Fibroblast of skin of right biceps (primary cell): Measurements from ENCODE around the gene CTXN1.
"Not testable (repeated sequence)": the region's sequence is repeated elsewhere in the genome, so short reads cannot be mapped to it uniquely, and the experiment has no call there.

Experiments
- DNase-seq: peaks from one replicate; pipeline ENCODE4 v3.0.0-alpha.2; 2013

The CTXN1 gene

DNA sequence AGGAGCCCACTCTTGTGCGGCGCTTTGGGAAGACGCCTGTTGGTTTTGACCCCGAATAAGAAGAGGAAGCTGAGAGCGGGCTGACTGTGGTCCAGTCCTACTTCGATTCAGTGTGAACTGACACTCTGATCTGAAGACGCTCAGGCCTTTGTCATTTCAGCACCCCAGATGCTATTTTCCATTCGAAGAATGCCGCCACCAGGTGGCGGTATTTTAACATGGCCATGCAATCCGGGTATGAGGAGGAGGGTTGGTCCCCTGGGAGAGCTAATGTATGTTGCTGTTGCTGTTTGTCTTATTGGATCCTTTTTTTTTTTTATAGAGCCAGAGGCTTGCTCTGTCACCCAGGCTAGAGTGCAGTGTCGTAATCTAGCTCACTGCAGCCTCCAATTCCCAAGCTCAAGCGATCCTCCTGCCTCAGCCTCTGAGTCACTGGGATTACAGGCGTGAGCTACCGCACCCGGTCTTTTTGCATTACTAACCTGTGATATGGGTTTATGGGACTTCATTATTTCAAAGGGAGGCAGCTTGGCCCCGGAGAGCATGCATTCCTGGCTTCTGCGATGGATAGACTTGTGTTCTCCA is 18.3 kb upstream of the CTXN1 start:
- peak; percentile 93 for DNase-seq

DNA sequence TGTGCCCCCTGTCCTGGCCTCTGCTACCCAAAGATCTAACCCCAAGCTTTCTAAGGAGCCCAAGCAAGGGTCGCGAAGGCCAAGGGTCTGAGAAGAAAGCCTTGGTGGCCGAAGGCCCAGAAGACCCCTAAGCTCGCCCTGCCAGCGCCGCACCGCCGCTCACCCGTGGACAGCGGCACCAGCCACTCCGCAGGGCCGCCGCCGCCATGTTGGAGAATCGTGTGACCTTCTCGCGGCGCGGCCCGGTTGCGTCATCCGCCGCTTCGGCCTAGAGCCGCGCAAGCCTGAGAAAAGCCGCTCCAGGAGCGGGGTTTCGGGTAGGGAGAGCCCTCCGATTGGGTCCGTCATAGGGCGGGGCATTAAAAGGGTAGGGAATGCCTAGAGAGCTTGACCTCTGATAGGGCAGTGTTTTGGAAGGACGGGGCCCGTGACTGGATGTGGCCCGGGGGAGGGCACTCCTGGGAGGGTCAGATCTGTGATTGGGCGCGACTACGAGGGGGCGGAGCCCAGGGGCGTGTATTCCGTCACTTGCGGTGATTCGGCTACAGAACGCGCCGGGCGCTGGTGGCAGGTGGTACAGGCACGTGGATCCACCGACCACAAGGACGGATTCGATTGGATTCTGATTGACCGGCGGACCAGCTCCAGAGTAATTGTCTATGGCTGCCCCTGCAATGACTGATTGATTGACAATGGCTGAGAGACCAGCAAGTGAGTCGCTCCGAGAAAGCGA is 17.7 kb upstream of the CTXN1 start, which contains the start of gene TIMM44:
Gene TIMM44, minus strand, starts transcription at position 223 of the 733 bp plus-strand sequence. Its CDS starts 15 bp downstream, at position 208.
- peak; percentile 100 for DNase-seq

- no peak for DNase-seq
Observed at GRCh38 chr19:7942981-7943443, 17.1 kb upstream of the CTXN1 start.

DNA sequence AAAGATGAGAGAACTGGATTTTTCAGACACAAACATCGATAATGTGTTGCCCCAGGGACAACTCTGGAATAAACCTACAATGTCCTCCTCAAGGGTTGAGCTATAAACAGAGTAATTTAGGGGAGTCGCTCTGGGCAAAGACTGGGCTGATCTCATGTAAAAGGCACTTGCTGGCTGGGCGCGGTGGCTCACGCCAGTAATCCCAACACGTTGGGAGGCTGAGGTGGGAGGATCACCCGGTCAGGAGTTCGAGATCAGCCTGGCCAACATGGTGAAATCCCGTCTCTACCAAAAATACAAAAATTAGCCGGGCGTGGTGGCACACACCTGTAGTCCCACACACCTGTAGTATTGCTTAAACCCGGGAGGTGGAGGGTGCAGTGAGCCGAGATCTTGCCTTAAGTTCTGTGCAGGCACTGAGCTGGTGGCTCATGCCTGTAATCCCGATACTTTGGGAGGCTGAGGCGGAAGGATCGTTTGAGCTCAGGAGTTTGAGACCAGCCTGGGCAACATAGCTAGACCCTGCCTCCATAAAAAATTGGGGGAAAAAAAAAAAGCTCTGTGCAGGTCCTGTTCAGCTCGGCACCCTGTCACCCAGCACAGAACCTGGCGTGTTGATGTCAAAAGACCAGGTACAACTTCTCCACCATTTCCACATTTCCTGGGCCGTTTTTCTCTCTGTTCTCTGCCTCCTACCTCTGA is 16.1 kb upstream of the CTXN1 start:
- DNase-seq, result no peak

DNA sequence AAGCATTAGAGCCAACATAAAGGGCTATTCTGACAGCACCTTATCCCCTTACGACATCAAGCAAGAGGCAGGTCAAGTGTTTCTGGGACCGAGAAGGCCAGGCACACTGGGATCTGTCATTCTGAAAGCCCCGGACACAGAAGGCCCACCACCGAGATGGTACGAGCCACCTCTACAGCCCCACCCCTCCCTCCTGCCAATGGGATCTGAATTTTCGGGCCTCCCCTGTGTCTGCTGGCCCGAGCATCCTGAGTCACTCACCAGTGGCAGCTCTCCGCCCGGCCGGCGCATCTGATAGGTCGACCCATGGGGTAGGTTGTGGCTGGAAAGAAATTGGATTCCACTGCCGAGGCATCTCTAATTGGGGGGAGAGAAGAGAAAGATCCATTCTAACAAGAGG is 14.9 kb upstream of the CTXN1 start:
- DNase-seq, result no peak

GRCh38 chr19:7934766-7935165 is 8.8 kb upstream of the CTXN1 start:
- no peak for DNase-seq

DNA sequence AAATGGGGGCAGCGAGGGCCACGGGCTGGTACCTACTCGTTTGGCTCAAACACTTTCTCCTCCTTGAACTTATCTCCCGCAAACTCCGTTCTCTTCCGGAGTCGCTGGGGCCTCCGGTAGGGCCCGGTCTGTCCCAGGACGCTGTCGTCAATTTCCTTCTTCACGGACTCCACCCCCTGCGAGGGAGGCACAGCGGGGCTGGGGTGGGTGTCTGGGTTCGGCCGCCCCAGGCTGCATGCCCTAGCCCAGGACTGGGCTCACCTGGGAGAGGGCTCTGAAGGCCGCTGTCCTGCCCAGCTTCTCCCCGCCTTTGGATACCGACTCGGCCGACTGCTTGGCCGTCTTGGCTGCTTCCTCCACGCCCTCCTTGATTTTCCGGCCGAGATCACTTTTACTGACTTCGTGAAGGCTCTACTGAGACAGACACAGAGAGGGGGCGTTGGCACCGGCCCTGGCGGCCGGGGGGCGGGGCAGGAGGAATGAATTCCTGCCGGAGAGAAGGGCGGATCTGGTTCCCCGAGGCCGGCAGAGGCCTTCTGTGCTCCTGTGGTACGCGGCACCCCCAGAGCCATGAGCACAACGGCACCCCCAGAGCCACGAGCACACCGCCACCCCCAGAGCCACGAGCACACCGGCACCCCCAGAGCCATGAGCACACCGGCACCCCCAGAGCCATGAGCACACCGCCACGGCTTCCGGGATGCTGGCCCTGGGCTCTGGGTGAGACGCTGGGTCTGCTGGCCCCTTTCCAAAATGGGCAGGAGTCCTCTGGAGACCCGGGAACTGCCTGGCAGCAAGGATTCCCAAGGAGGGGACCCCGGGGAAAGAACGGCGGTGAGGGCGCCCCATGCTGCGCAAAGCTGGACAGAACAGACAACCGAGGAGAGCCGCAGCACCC is 8.1 kb upstream of the CTXN1 start:
- no peak for DNase-seq

- no peak for DNase-seq
Observed at GRCh38 chr19:7933411-7933810, 7.5 kb upstream of the CTXN1 start.

GRCh38 chr19:7932930-7933300 is 7.0 kb upstream of the CTXN1 start:
- no peak for DNase-seq

DNA sequence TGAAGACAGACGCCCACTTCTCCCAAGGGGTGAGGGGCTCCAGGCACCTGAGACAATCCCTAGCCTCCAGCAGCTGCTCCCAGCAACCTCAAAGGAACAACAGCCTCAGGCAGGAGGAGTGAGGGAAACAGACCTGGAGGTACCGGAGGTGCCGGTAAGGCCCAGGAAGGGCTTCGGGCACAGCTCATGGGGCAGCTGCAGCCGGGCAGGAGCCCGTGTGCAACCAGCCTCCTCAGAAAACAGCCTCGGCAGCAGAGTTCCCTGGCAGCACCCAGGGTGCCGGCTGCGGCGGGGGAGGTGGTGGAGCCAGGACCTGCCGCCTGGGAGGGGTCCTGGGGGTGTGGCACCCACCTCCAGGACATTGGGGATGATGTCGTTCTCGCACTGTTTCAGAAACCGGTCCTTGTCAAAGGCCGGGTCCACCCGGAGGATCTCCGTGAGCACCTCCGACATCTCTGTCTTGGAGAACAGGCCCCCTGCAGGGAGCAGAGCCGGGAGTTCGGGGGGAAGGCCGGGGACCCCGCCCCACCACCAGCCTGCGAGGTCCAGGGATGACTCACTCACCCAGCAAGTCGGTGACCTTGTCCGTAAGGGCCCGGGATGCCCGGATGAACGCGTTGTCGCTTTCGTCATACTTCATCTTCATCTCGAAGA is 6.5 kb upstream of the CTXN1 start:
- DNase-seq, result no peak

GRCh38 chr19:7931221-7932061 is 5.5 kb upstream of the CTXN1 start:
- no peak for DNase-seq

DNA sequence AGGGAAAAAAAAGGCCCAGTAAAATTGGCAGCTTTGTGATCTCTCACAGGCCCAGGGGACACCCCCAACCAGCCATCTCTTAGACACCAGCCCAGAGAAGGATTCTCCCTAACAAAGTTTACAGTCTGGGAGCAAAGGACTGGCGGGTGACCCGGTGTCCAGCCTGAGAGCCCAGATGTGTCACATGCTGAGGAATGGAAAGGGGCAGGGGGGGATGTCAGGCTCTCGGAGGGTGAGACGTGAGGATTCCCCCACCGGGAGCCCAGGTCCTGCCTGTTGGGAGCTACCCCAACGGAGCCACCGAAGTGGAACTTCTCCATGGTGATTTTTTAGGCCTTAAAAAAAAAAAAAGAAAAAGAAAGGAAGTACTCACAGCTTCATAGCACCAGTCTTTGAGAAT is 4.8 kb upstream of the CTXN1 start:
- DNase-seq, result no peak

DNA sequence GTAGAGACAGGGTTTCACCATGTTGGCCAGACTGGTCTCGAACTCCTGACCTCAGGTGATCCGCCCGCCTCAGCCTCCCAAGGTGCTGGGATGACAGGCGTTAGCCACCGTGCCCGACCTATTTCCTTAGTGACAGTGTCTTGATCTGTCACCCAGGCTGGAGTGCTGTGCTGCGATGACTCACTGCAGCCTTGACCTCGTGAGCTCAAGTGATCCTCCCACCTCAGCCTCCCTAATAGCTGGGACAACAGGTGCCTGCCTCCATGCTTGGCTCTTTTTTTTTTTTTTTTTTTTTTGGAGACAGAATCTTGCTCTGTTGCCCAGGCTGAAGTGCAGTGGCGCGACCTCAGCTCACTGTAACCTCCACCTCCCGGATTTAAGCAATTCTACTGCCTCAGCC is 4.1 kb upstream of the CTXN1 start:
- DNase-seq, result not testable (repeated sequence)

DNA sequence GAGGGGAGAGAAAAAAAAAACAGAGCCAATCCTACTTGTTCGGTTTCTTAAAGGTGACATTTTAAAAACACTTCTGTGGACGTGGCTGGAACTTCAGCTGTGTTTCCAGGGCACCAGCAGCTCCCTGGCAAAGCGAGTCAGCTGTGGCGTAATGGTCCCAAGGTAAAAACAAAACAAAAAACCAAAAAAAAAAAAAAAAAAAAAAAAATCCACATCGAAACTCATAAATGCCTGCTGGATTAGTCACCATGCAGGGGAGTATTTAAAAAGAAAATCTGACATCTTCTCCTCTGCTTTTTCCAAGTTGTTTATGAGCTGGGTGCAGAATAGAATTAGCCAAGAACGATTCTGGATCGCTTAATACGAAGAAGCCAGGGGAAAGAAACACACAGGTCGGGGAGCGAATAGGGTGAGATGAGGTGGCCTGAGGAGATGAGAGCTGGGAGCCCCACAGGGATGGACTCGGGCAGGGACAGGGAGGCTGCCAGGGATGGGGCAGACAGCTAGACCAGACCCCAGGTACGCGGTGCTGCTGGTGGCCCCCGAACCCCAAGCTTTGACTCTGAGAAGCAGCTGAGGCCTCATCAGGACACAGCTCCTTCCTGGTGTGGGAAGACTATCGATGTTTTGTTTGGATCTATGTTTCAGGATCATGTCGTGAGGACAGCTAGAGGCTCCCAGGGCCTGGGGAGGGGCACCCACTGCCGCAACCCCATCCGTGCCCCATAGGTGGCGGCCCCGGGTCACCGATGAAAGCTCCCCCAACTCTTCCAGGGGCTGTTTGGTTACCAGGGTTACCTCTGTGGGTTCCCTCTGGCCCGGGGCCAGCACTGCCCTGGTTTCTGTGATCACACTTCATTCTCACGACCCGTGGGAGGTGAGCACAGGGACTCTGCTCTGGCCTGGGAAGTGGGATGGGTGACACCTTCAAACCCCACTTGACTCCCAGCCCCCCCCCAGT is 3.1 kb upstream of the CTXN1 start:
- DNase-seq, result peak; percentile 82

DNA sequence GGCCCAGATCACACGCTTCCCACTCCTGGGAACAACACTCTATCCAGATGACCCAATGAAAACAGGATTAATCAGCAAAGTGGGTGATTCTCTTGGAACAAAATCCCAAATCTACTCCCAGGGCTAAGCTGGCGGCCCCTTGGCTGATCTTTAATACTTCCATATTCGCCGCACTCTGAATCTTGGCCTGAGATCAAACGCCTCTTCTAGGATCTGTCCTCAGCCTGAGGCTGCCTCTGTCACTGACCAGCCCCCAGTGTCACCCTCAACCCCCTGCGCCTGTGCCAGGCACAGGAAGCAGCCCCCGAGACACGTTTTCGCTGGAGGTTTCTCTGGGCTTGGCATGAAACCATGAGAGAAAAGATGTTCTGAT is 2.4 kb upstream of the CTXN1 start:
- no peak for DNase-seq

GRCh38 chr19:7927605-7928333 is 1.8 kb upstream of the CTXN1 start:
- no peak for DNase-seq

GRCh38 chr19:7926727-7927604 is 1.0 kb upstream of the CTXN1 start:
- DNase-seq, result no peak

DNA sequence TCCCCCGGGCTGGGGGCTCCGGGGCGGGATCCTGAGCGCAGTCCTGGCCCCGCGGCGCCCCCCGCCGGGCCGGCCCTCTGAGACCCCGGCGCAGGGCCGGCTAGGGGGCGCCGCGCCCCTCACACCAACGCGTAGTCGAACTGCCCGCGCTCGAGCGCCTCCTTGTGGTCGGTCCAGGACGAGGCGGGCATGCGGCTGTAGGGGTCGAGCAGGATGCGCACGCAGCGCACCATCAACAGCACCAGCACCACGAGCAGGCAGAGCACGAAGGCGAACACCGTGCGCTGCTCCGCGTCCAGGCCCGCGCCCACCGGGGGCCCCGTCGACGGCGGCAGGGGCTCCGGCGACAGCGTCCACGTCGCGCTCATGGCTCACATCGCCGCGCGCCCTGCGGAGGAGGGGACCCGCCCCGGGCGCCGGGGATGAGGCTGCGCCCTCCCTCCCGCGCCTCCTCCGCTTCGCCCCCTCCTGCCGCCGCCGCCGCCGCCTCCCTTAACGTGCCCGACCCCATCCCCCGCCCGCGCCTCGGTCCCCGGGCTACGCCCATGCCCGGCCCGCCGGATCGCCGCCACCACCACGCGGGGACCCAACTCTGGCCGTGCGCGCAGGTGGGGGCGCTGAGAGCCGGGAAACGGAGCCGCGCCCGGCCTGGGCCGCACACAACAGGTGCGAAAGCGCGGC is 624 bp downstream of the CTXN1 start:
- peak; percentile 74 for DNase-seq
